Anterior cingulate cortex (tissue), 58 donors: Measurements from ENCODE around the gene COMMD1.
"Not testable (repeated sequence)": the region's sequence is repeated elsewhere in the genome, so short reads cannot be mapped to it uniquely, and the experiment has no call there.

ENCODE experiments used
- DNase-seq, 58 donors: peaks; one replicate each; lab custom pipeline; 2025; lab: John Stamatoyannopoulos, UW

Gene COMMD1

DNA sequence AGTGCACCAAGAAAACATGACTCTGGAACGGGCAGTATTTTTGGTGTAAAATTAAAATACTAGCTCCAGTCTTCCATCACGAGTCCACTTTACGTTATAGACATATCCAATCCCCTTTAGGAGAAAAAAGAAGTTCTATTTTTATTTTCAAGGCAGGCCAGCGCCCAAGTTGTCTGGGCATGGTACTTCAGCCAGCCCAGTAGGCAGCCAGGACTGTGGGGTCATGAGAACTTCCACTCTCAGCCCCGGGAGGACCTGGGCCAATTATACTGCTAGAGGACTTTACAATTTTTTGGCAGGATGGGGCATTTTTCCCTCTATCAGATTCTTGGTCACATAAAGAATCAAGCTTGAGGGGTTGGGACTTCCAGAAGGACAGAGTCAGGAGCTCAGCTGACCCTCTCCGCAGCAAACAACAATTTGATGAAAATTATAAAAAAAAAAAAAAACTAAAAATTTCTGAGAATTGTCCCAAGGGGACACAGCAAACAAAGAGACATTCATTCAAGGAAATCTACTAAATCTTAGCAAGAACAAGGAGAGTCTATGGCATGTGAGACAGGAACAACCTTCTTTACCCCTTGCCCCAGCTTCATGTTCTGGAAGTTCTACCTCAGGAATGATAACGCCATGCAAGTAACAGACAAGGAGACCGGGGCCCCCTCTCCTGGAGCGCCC lies 253.1 kb downstream of the COMMD1 start:
- DNase-seq = peak in 5 of 58 donors; percentile 1 to 24 (median 13)

DNA sequence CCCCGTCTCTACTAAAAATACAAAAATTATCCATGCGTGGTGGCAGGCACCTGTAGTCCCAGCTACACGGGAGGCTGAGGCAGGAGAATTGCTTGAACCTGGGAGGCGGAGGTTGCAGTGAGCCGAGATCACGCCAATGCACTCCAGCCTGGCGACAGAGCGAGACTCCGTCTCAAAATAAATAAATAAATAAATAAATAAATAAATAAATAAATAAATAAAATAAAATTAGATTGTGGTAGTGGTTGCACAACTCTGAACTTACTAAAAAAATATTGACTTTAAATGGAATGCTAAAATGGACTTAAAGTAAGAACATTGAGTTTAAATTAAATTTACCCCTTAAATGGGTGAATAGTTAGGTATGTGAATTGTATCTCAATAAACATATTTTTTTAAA lies 255.2 kb downstream of the COMMD1 start:
- DNase-seq = not testable (repeated sequence)

DNA sequence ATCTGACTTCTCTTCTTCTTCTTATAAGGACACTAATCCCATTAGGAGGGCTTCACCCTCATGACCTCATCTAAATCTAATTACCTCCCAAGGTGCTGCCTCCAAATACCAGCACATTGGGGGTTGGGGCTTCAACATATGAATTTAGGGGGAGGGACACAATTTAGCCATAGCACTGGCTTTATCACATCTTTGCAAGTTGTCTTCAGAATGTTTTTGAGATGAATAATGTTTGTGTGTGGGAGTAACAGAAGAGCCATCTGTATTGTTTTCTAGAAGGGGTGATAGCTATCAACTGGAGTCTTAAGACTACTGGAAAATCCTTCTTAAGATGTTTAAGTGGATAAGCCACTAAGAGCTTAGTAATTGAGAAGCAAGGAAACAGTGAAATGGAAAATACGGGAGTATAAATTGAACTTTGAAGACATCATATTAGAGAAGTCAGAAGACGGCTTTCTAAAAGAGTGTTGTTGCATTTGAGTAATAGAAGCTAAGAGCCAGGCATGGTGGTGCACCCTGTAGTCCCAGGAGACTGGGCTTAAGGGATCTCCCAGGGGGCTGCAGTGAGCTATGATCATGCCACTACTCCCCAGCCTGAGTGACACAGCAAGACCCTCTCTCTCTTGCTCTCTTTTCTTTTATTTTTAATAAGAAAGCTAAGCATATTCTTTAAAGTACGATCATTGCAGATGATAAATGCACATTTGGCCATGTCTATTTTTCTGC lies 257.8 kb downstream of the COMMD1 start:
- no peak for DNase-seq

DNA sequence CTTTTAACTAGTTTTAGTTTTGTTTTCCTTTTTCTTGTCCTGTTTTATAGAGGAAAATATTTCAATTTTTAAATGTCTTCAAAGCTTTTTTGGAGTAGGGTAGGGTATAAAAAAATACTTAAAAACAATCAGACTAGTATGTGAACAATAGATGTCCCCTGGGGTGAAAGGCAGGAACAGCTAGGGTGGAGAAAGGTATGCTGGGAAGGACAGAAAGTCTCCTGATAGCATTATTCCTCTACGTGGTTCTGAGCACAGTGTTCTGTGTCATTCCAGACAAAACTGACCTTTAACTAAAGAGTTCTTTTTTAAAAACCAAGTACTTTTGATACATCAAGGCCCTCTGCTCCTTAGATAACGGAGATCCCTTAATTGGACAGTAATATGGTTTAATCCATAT lies 258.4 kb downstream of the COMMD1 start:
- DNase-seq = no peak

DNA sequence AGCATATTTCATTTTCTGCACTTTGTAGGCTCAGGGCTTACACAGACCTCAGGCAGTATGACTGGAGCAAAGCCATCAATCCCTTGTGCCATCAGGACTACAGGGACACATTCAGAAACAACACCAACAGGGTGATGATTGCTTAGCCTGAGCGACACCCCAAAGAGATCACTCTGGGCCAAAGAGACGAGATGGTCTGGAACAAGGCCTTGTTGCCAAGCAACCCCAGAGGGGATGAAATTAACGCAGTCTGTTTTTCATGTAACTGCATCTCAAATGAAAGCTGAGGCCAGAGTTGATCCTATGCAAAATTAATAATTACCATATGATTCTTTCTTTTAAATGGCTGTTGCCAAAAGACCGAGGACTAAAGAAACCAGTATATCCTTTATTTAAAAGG lies 270.3 kb downstream of the COMMD1 start:
- peak in 5 of 58 donors; percentile 5 to 43 (median 12) for DNase-seq

DNA sequence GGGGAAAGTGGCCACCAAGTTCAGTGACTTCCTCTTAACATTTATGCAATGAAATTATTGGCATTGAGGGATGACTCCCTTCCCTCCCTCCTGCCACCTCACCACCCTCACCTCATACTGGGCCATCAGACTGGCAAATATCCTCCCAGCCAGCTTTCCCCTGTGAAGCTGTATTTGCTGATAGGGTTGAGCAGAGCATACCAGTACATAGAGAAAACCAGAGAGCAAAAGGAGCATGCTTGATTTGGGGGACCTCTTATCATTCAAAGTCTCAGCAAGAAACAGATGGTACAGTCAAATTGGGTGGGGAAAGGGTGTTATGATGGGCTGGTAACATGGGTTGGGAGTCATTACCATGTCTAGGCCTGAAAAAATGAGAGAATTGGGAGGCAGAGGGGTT lies 271.3 kb downstream of the COMMD1 start:
- DNase-seq = no peak

DNA sequence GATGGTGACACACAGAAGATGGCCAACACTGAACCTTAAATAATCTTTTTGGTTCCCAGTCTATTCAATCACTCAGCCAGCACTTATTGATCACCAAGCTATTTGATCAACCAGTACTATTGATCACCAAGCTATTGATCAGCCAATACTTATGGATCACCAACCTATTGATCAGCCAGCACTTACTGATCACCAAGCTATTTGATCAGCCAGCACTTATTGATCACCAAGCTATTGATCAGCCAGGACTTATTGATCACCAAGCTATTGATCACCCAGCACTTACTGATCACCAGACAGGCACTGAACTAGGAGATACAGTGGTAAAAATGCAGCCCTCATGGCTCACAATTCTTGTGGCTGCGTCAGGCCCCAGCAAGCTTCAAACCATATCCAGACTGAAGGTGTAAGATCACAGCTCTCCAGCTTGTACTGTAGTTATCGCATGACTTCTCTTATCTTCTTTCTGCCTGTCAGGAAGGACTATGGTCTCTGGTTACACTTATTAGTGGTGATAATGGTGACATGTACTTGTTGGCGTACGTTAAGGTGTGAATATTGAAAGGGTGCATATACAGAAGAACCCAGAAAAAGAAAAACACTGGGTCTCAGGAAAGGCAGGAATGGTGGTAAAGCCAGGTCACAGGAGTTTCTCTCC lies 272.0 kb downstream of the COMMD1 start:
- DNase-seq = no peak

DNA sequence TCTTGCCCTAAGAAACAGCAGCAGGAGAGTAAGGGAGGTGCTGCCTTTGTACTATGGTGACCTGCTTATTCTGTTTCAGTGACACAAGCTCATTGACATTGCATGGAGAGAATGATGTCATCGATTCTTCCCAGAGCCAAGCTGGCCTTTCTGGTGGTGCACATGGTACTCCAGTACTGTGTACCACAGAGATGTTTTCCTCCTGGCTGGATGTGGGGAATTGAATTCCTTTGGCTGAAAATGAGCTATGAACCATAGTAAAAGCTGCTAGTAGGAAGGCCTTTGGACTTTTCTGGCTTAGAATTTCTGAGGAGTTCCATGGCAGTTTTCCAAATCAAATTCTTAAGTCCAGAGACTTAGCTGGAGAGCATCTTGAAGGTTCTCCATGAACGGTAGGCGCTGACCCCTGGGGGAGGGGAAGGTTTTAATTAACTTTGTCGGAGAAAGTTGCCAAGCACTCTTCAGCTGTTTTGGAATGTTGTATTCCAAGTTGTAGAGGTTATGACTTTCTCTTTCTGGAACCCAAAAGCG lies 273.3 kb downstream of the COMMD1 start:
- DNase-seq = peak in 2 of 58 donors; percentile 13 to 48

DNA sequence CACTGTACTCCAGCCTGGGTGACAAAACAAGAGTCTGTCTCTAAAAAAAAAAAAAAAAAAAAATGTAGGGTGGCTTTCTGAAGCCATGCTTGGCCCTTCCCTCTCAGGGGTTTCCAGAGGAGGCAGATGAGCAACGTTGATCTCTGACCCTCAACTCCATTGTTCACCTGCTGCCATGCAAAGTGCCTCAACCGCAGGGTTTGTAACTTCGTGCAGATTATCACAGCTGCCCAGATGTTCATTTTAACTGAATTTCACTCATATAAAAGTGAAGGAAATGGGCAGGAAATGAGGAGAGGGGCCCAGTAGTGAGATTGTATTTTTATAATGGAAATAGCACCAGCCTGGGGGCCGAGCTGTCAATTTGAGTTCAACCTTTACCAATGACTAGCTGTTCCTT lies 275.5 kb downstream of the COMMD1 start:
- no peak for DNase-seq

DNA sequence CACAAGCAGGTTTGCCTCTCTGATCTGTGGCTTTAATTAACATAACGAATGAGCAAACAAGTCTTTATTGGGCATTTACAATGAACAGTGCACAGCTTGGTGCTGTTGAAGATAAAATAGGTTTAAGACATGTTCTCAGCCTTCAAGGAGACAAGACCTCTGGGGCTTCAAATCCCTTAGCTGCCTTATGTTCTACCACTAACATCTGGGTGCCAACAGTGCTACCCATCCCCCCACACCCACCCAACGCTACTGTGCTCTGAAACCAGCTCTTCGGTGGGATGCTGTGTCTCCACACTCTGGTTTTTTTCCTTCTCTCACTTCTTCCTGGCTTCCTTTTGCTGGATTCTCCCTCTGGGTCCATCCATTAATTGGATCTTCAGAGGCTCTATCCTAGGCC lies 276.4 kb downstream of the COMMD1 start:
- DNase-seq = no peak

DNA sequence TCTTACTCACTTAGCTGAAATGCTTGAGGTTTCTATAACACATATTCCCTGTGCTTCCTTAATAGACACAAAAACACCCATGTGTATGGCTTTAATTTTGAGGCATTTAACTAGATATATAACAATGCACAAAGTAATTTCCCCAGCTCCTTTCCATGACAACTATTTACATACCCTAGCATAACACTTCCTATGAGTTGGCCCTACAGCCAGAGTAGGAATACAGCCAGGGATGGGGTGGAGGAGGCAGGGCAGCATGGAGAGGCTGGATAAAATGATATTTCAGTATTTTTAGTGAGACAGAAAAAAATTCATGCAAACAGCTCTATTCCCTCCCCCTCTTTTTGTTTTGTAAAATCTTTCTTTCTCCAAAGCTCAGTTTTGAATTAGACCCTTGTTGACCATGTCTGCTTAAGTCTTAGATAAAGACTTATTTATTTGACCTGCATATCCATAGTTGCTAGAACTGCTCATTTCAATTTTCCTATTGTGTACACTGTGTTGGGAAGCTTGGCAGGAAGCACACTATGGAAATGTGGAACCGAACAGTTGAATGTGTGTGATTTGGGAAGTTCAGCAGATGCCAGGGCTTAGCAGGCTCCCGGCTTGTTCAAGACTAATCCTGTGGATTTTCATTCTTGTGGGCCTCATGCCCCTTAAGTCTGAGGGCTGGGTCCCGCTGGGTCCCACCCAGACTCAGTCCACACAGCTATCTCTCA lies 279.2 kb downstream of the COMMD1 start:
- no peak for DNase-seq
